H1 (cell line): ENCODE data around the gene ATP11A. TPM values are rescaled to one million over a fixed set of nuclear protein-coding genes. Genes with fewer than 3 reads are reported as not detected.
A peak's percentile ranks its signal among the peaks of the same experiment; 100 is the strongest.

Source experiments
- CTCF ChIA-PET: fragments of 300-600 bp; sonication (Branson Sonifier 250); formaldehyde crosslinking; loops from one replicate; lab custom pipeline; 2021; ENCODE audit not compliant: partially characterized antibody; lab: Charles Lee
- POLR2A ChIA-PET: fragments of 300-600 bp; sonication (Branson Sonifier 250); formaldehyde crosslinking; loops from one replicate; lab custom pipeline; 2021; ENCODE audit warnings: inconsistent platforms; ENCODE audit not compliant: partially characterized antibody; lab: Charles Lee
- DNase-seq, 2 experiments: peaks; one replicate each; pipeline versions ENCODE4 v3.0.0 to v3.0.0-alpha.2; 2010 to 2022; ENCODE audit warnings: low spot score in 2 of 2, low read depth in 1 of 2, mixed read lengths in 1 of 2
- FAIRE-seq: peaks from 2 replicates; lab custom pipeline; 2011; peaks lifted over from hg19 to GRCh38; lab: Jason Lieb, UNC
- H2AFZ ChIP-seq: 2 replicates; pipeline ENCODE4 v1.8.1; 2012; ENCODE audit warnings: low read length, inconsistent platforms
- H2AK5ac ChIP-seq: 2 replicates; pipeline ENCODE4 v1.6.1; 2013; ENCODE audit warnings: low read depth, low read length
- H2BK120ac ChIP-seq: replicated peaks from 2 replicates; pipeline ENCODE3; 2013; ENCODE audit warnings: low read depth, low read length, inconsistent platforms
- H2BK12ac ChIP-seq: 2 replicates; pipeline ENCODE4 v1.6.1; 2013; ENCODE audit warnings: low read depth, low read length
- H2BK15ac ChIP-seq: 2 replicates; pipeline ENCODE4 v1.6.1; 2013; ENCODE audit warnings: low read length
- H2BK20ac ChIP-seq: 2 replicates; pipeline ENCODE4 v1.6.1; 2013; ENCODE audit warnings: low read length
- H2BK5ac ChIP-seq: 2 replicates; pipeline ENCODE4 v1.6.1; 2013; ENCODE audit warnings: low read depth, low read length
- H3K14ac ChIP-seq: 2 replicates; pipeline ENCODE4 v1.6.1; 2013; ENCODE audit warnings: inconsistent platforms; ENCODE audit not compliant: insufficient read length
- H3K18ac ChIP-seq: 2 replicates; pipeline ENCODE4 v1.6.1; 2013; ENCODE audit warnings: low read length; ENCODE audit errors: extremely low read depth
- H3K23ac ChIP-seq: 2 replicates; pipeline ENCODE4 v1.6.1; 2013; ENCODE audit warnings: inconsistent platforms; ENCODE audit not compliant: insufficient read length
- H3K23me2 ChIP-seq: 2 replicates; pipeline ENCODE4 v1.6.1; 2013; ENCODE audit warnings: low read depth, low read length
- H3K27ac ChIP-seq: 2 replicates; pipeline ENCODE4 v1.6.1; 2011; ENCODE audit warnings: low read depth, low read length, inconsistent platforms
- H3K27me3 ChIP-seq, 4 experiments: replicated peaks in 1 of 4; 1 replicate in 1 of 4; 2 replicates in 3 of 4; pipeline versions ENCODE4 v1.6.1 to v1.8.1; 2011 to 2013; ENCODE audit warnings: low read length in 3 of 4, mild to moderate bottlenecking in 3 of 4, inconsistent platforms in 2 of 4, mixed read lengths in 2 of 4, moderate library complexity in 1 of 4; ENCODE audit not compliant: control insufficient read depth in 3 of 4, insufficient read depth in 3 of 4; ENCODE audit errors: extremely low read depth in 1 of 4
- H3K36me3 ChIP-seq, 4 experiments: 2 replicates each; pipeline versions ENCODE4 v1.6.1 to v1.8.1; 2011 to 2013; ENCODE audit warnings: mild to moderate bottlenecking in 4 of 4, low read length in 3 of 4, moderate library complexity in 2 of 4, control low read depth in 1 of 4, inconsistent platforms in 1 of 4; ENCODE audit not compliant: insufficient read depth in 4 of 4, control insufficient read depth in 2 of 4
- H3K4ac ChIP-seq: replicated peaks from 2 replicates; pipeline ENCODE3; 2013; ENCODE audit warnings: low read length, low read depth, mixed read lengths, inconsistent platforms; ENCODE audit not compliant: insufficient read length
- H3K4me1 ChIP-seq, 4 experiments: replicated peaks in 1 of 4; 1 replicate in 1 of 4; 2 replicates in 3 of 4; pipeline versions ENCODE4 v1.6.1 to v1.8.1; 2011 to 2013; ENCODE audit warnings: low read length in 3 of 4, inconsistent platforms in 2 of 4, mixed read lengths in 1 of 4; ENCODE audit not compliant: insufficient read depth in 4 of 4, control insufficient read depth in 3 of 4
- H3K4me2 ChIP-seq, 2 experiments: 2 replicates each; pipeline versions ENCODE4 v1.6.1 to v1.8.1; 2011 to 2013; ENCODE audit warnings: low read depth in 2 of 2, low read length in 2 of 2, control low read depth in 1 of 2, inconsistent platforms in 1 of 2, mild to moderate bottlenecking in 1 of 2; ENCODE audit not compliant: insufficient read depth in 1 of 2
- H3K4me3 ChIP-seq, 4 experiments: fragments of 200-600, 300-600 bp in 1 of 4; sonication (generic), shearing (Covaris generic), sonication (Bioruptor Twin) in 1 of 4; 2 replicates each; pipeline versions ENCODE4 v1.5.1 to v1.8.1; 2011 to 2016; ENCODE audit warnings: low read length in 4 of 4, low read depth in 3 of 4, control low read depth in 2 of 4, inconsistent platforms in 2 of 4, mild to moderate bottlenecking in 2 of 4, mixed read lengths in 1 of 4, moderate library complexity in 1 of 4; ENCODE audit not compliant: insufficient read depth in 2 of 4; ENCODE audit errors: extremely low read depth in 1 of 4
- H3K56ac ChIP-seq: replicated peaks from 2 replicates; pipeline ENCODE3; 2013; ENCODE audit warnings: low read depth, mild to moderate bottlenecking, mixed read lengths, low read length, inconsistent platforms; ENCODE audit not compliant: insufficient read length
- H3K79me1 ChIP-seq: 2 replicates; pipeline ENCODE4 v1.6.1; 2013; ENCODE audit warnings: low read depth, low read length, control low read depth
- H3K79me2 ChIP-seq, 2 experiments: 2 replicates each; pipeline versions ENCODE4 v1.6.1 to v1.8.1; 2012 to 2013; ENCODE audit warnings: low read length in 2 of 2, mild to moderate bottlenecking in 2 of 2, inconsistent platforms in 1 of 2; ENCODE audit not compliant: insufficient read depth in 2 of 2, control insufficient read depth in 1 of 2
- H3K9ac ChIP-seq, 4 experiments: replicated peaks in 1 of 4; 1 replicate in 1 of 4; 2 replicates in 3 of 4; pipeline versions ENCODE4 v1.6.1 to v1.8.1; 2011 to 2013; ENCODE audit warnings: low read depth in 3 of 4, low read length in 3 of 4, control low read depth in 2 of 4, mild to moderate bottlenecking in 2 of 4, moderate library complexity in 2 of 4, inconsistent platforms in 1 of 4; ENCODE audit errors: extremely low read depth in 1 of 4
- H3K9me3 ChIP-seq, 2 experiments: 2 replicates each; pipeline versions ENCODE4 v1.6.1 to v1.8.1; 2012 to 2013; ENCODE audit warnings: mild to moderate bottlenecking in 2 of 2, moderate library complexity in 2 of 2, control low read depth in 1 of 2, inconsistent platforms in 1 of 2, low read depth in 1 of 2, low read length in 1 of 2, mixed read lengths in 1 of 2; ENCODE audit not compliant: insufficient read depth in 2 of 2
- H4K20me1 ChIP-seq, 2 experiments: replicated peaks in 1 of 2; 2 replicates each; pipeline versions ENCODE3 to v1.8.1; 2011 to 2013; ENCODE audit warnings: inconsistent platforms in 2 of 2, low read length in 2 of 2, mild to moderate bottlenecking in 1 of 2; ENCODE audit not compliant: insufficient read depth in 2 of 2, control insufficient read depth in 1 of 2
- H4K5ac ChIP-seq: 2 replicates; pipeline ENCODE4 v1.6.1; 2013; ENCODE audit warnings: low read length, low read depth, mixed read lengths, inconsistent platforms; ENCODE audit not compliant: insufficient read length
- H4K8ac ChIP-seq: 2 replicates; pipeline ENCODE4 v1.8.0; 2013; ENCODE audit warnings: mild to moderate bottlenecking, moderate library complexity, low read length, inconsistent platforms; ENCODE audit not compliant: insufficient read depth; ENCODE audit errors: extremely low read depth
- H4K91ac ChIP-seq: replicated peaks from 2 replicates; pipeline ENCODE3; 2013; ENCODE audit warnings: low read length, mixed read lengths, inconsistent platforms; ENCODE audit not compliant: insufficient read length
- ASH2L ChIP-seq: fragments of 200-600, 300-600 bp; sonication (generic); IDR thresholded peaks from one replicate; pipeline ENCODE4 v1.7.1; 2017; ENCODE audit warnings: low read length
- GABPA ChIP-seq: IDR thresholded peaks from 2 replicates; pipeline ENCODE4 v1.6.1; 2011; ENCODE audit warnings: mild to moderate bottlenecking, low read length, moderate library complexity, borderline replicate concordance; ENCODE audit not compliant: insufficient read depth
- NANOG ChIP-seq: IDR thresholded peaks from 2 replicates; pipeline ENCODE4 v1.6.1; 2011; ENCODE audit warnings: low read length, low read depth, mild to moderate bottlenecking, inconsistent platforms; ENCODE audit not compliant: insufficient read depth, poor library complexity, severe bottlenecking
- POLR2AphosphoS5 ChIP-seq: IDR thresholded peaks from 2 replicates; pipeline ENCODE4 v1.6.1; 2011; ENCODE audit warnings: low read depth, low read length
- RAD21 ChIP-seq, 2 experiments: IDR thresholded peaks in 1 of 2; conservative IDR thresholded peaks in 1 of 2; 2 replicates each; pipeline ENCODE4 v1.6.1; 2011; ENCODE audit warnings: low read depth in 2 of 2, low read length in 2 of 2, improper control_type of control experiment in 1 of 2, inconsistent platforms in 1 of 2, mild to moderate bottlenecking in 1 of 2, moderate library complexity in 1 of 2
- RBBP5 ChIP-seq: IDR thresholded peaks from 2 replicates; pipeline ENCODE4 v1.7.1; 2012; ENCODE audit warnings: low read depth, mild to moderate bottlenecking, inconsistent platforms, low read length, moderate library complexity, borderline replicate concordance
- ZNF274 ChIP-seq: IDR thresholded peaks from 2 replicates; pipeline ENCODE4 v1.7.0; 2012; ENCODE audit warnings: low read length, borderline replicate concordance; ENCODE audit errors: extremely low read depth
- WGBS, 2 experiments: shearing (Covaris generic) in 1 of 2; methylation state at CpG; one replicate each; pipeline versions ENCODE4 v1.1.6 to v1.1.7; 2013 to 2015; ENCODE audit warnings: low lambda C conversion rate in 2 of 2, mixed read lengths in 2 of 2, inconsistent platforms in 1 of 2, low coverage in 1 of 2, missing lambda C conversion rate in 1 of 2; ENCODE audit not compliant: insufficient replicate concordance in 2 of 2, insufficient coverage in 1 of 2, insufficient read length in 1 of 2; ENCODE audit errors: extremely low coverage in 1 of 2, missing lambda C conversion rate in 1 of 2; 5-methylcytosine and 5-hydroxymethylcytosine counted together
- polyA plus RNA-seq, 7 experiments: library from polyadenylated mRNA; depleted of rRNA in 3 of 7; stranded (reverse) in 5 of 7; unstranded in 2 of 7; fragments of >200 nt in 5 of 7; fragments of 200-250 nt in 2 of 7; gene quantifications; 1 replicate in 5 of 7; 2 replicates in 1 of 7; 4 replicates in 1 of 7; pipeline versions ENCODE4 v1.2.1 to v1.2.3, GENCODE V29; 2011 to 2013; ENCODE audit warnings: missing spikeins in 2 of 7, mixed read lengths in 2 of 7
- total RNA-seq: library from RNA; stranded (reverse); fragmentation: NEBNext Ultra II Directional; extraction: Animal tissue kit (Norgen Biotek cat#: 25700); gene quantifications from 2 replicates; pipeline ENCODE4 v1.2.1, GENCODE V29; 2021
- TF ChIP-seq, protein P1 (sequence below): IDR thresholded peaks from 2 replicates; pipeline ENCODE4 v1.6.1; 2011; ENCODE audit warnings: low read length, improper control_type of control experiment
- TF ChIP-seq, protein P2 (sequence below): IDR thresholded peaks from 2 replicates; pipeline ENCODE4 v1.6.1; 2012; ENCODE audit warnings: inconsistent platforms
- TF ChIP-seq, protein P3 (sequence below): IDR thresholded peaks from 2 replicates; pipeline ENCODE4 v1.6.1; 2012; ENCODE audit warnings: inconsistent platforms

ATP11A gene
- total and polyA plus RNA-seq, 2 of the 8 experiments (the other 6 are each of a cell fraction or from before 2014, with no cell fraction given): 28.8 to 72.9 TPM

DNA sequence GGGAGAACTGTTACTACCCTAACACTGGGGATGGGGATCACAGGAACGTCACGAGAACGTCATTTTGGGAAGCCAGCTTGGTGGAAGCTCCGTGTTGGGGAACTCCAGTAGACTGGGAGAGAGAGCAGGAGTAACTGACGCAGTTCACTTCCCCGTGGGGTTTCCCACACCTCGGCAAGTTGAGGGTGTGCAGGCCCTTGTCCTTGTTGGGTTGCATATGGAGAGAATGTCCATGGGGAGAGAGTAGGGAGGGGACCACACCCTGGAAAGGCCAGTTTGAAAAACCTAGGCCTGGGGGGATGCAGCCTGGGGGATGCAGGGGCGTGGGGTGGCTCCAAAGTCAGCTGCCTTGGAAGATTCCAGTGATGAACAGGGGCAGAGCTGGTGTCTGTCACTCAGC, 228.4 kb downstream of the ATP11A start:
- Histone ChIP-seq H3K23ac (no peak overlapping the region), H3K79me2 (no peaks in the 10 kb centered on the region; a peak in 1 of 4 replicates), H3K27ac (no peak overlapping the region), H2BK15ac (no peak overlapping the region), H4K91ac (no peak overlapping the region), H3K4me2 (no peak overlapping the region), H3K23me2 (no peaks in the 10 kb centered on the region), H3K27me3 (no peaks in the 10 kb centered on the region), H3K18ac (no peak overlapping the region), H3K14ac (no peak overlapping the region), H3K4ac (no peak overlapping the region), H4K5ac (no peak overlapping the region), H2BK12ac (no peak overlapping the region), H3K56ac (no peak overlapping the region), H2AK5ac (0 out of 2 replicates have a peak overlapping the region, but pooled peaks have one; percentile 28), H3K79me1 (peaks cover 7% of the 10 kb centered on the region), H3K9me3 (no peaks in the 10 kb centered on the region), H2BK5ac (no peak overlapping the region), H3K9ac (no peak overlapping the region), H3K4me3 (no peak overlapping the region), H4K8ac (no peak overlapping the region), H2AFZ (no peak overlapping the region), H3K36me3 (no peaks in the 10 kb centered on the region; a peak in 1 of 8 replicates), H3K4me1 (peaks cover 0 to 4% (median 2%) of the 10 kb centered on the region in 4 experiments; a peak in 6 of 7 replicates), H2BK20ac (no peak overlapping the region), H2BK120ac (no peak overlapping the region), H4K20me1 (peaks cover 0 to 1% of the 10 kb centered on the region in 2 experiments)
- DNase-seq: no peak
- ChIA-PET CTCF (interaction anchor here (0.9 to 1.7 kb wide), 3 partner anchors 12 to 168 kb away, joined by 3 to 8 read pairs (median 4); no protein-coding TSS in a partner anchor), POLR2A (interaction anchor here (0.9 to 2.9 kb wide), 2 partner anchors 13 to 20 kb away, joined by 3 to 10 read pairs; no protein-coding TSS in a partner anchor)
- FAIRE-seq: no peak
- 86% methylated on average over 8 of the region's 8 CpGs; no CpG with 5 or more reads in 1 of the 2 experiments for WGBS, 2 experiments
- TF ChIP-seq RAD21 (IDR thresholded peaks at IDR 0.05 in 1 of 2, conservative IDR thresholded peaks at IDR 0.05 in 1 of 2; ENCODE audit: low read depth in 2 of 2, low read length in 2 of 2) (no peak), ZNF274 (no peak), POLR2AphosphoS5 (no peak), GABPA (no peak), NANOG (no peak), ASH2L (no peak), RBBP5 (no peak)
- TF ChIP-seq, protein P1, sequence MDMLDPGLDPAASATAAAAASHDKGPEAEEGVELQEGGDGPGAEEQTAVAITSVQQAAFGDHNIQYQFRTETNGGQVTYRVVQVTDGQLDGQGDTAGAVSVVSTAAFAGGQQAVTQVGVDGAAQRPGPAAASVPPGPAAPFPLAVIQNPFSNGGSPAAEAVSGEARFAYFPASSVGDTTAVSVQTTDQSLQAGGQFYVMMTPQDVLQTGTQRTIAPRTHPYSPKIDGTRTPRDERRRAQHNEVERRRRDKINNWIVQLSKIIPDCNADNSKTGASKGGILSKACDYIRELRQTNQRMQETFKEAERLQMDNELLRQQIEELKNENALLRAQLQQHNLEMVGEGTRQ: no peak
- TF ChIP-seq, protein P2, sequence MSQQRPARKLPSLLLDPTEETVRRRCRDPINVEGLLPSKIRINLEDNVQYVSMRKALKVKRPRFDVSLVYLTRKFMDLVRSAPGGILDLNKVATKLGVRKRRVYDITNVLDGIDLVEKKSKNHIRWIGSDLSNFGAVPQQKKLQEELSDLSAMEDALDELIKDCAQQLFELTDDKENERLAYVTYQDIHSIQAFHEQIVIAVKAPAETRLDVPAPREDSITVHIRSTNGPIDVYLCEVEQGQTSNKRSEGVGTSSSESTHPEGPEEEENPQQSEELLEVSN: no peak
- TF ChIP-seq, protein P3, sequence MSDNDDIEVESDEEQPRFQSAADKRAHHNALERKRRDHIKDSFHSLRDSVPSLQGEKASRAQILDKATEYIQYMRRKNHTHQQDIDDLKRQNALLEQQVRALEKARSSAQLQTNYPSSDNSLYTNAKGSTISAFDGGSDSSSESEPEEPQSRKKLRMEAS: no peak
